Lung (tissue), 12 donors: ENCODE results near the gene CAMSAP3. TPM values are rescaled to one million over a fixed set of nuclear protein-coding genes. Genes with fewer than 3 reads are reported as not detected.

Source experiments
- ATAC-seq: fragments of 200-7000 bp; cut with Tn5 transposase; one replicate; pipeline ENCODE4 v1.9.1; 2020; ENCODE audit warnings: moderate number of reproducible peaks; ENCODE audit not compliant: insufficient read depth, low FRiP score
- DNase-seq, 3 donors: peaks; one replicate each; pipeline ENCODE4 v3.0.0-alpha.2; 2013 to 2017
- H3K27ac ChIP-seq, 2 donors: one replicate each; pipeline ENCODE4 v1.5.1; 2013; ENCODE audit warnings: mild to moderate bottlenecking in 2 of 2, moderate library complexity in 2 of 2, control low read depth in 1 of 2, inconsistent platforms in 1 of 2, low read depth in 1 of 2, low read length in 1 of 2
- H3K27me3 ChIP-seq, 3 donors: one replicate each; pipeline ENCODE4 v1.5.1; 2013; ENCODE audit warnings: low read length in 2 of 3; ENCODE audit not compliant: control insufficient read depth in 3 of 3, insufficient read depth in 3 of 3
- H3K36me3 ChIP-seq, 4 donors: one replicate each; pipeline ENCODE4 v1.5.1; 2013; ENCODE audit warnings: low read length in 4 of 4, mild to moderate bottlenecking in 1 of 4, moderate library complexity in 1 of 4; ENCODE audit not compliant: control insufficient read depth in 4 of 4, insufficient read depth in 4 of 4
- H3K4me1 ChIP-seq, 5 donors: one replicate each; pipeline ENCODE4 v1.5.1; 2013; ENCODE audit warnings: low read length in 5 of 5, mild to moderate bottlenecking in 2 of 5, moderate library complexity in 1 of 5; ENCODE audit not compliant: control insufficient read depth in 5 of 5, insufficient read depth in 5 of 5
- H3K4me3 ChIP-seq: one replicate; pipeline ENCODE4 v1.5.1; 2013; ENCODE audit warnings: mild to moderate bottlenecking, control low read depth, moderate library complexity
- H3K9ac ChIP-seq, 2 donors: one replicate each; pipeline ENCODE4 v1.5.1; 2013; ENCODE audit warnings: low read length in 2 of 2, control low read depth in 1 of 2; ENCODE audit not compliant: insufficient read depth in 1 of 2
- H3K9me3 ChIP-seq, 4 donors: one replicate each; pipeline ENCODE4 v1.5.1; 2013; ENCODE audit warnings: low read length in 3 of 4, mild to moderate bottlenecking in 1 of 4, moderate library complexity in 1 of 4; ENCODE audit not compliant: control insufficient read depth in 4 of 4, insufficient read depth in 3 of 4
- CTCF ChIP-seq: IDR thresholded peaks from 2 replicates; pipeline ENCODE4 v1.5.1; 2012; ENCODE audit warnings: mild to moderate bottlenecking; ENCODE audit errors: control extremely low read depth, extremely low read depth
- WGBS, 2 donors: extraction: QIAGEN DNeasy Blood & Tissue Kit; methylation state at CpG; one replicate each; pipeline ENCODE4 v1.1.7; 2013; 5-methylcytosine and 5-hydroxymethylcytosine counted together
- polyA plus RNA-seq, 2 donors: library from polyadenylated mRNA; stranded (reverse); fragments of 200-250 nt; gene quantifications; one replicate each; pipeline ENCODE4 v1.2.1, GENCODE V29; 2013
- total RNA-seq, 2 donors: library from RNA; depleted of rRNA in 1 of 2; stranded (reverse); fragments of >200 nt in 1 of 2; gene quantifications; one replicate each; pipeline ENCODE4 v1.2.1, GENCODE V29; 2014 to 2021
- donor health status: control.
- donor health status: control.
- donor health status: Bipolar disorder and iron deficiency.
- donor health status: healthy.
- donor health status: DM: yes; HTN: yes; CAD: no.

Gene CAMSAP3
- total and polyA plus RNA-seq, 4 donors, result 9.2 to 30.4 (median 19.2) TPM

- H3K4me3 ChIP-seq, result no peak within 1 kb of the TSS
- peaks cover 2 to 15% (median 7%) of the 10 kb centered on the region in 5 donors for H3K4me1 ChIP-seq
- ATAC-seq (no peak), DNase-seq (no peak)
- no peaks in the 10 kb centered on the region for H3K9me3 ChIP-seq
- WGBS, 2 donors, result 58 to 62% methylated on average over 2 of the region's 2 CpGs
- H3K27ac ChIP-seq, result no peak within 1 kb of the TSS
- H3K9ac ChIP-seq, result no peak within 1 kb of the TSS
- H3K27me3 ChIP-seq, result peaks cover 0 to 3% (median 0%) of the 10 kb centered on the region in 3 donors
- TF ChIP-seq CTCF, result no peak
- H3K36me3 ChIP-seq, result peaks cover 0 to 10% (median 2%) of the 10 kb centered on the region in 4 donors
Measured at GRCh38 chr19:7633698-7634097, 38.0 kb downstream of the CAMSAP3 start, which contains the start of gene PCP2. PCP2 (minus strand) TSS chr19:7633719; CDS start chr19:7633457, 262 bp downstream.

GRCh38 chr19:7635670-7636069, 40.0 kb downstream of the CAMSAP3 start:
- no peak overlapping the region for H3K9ac ChIP-seq
- no peak overlapping the region for H3K4me3 ChIP-seq
- H3K36me3 ChIP-seq, result peaks cover 0 to 12% (median 3%) of the 10 kb centered on the region in 4 donors
- ATAC-seq, result no peak
- no peak for TF ChIP-seq CTCF
- H3K9me3 ChIP-seq, result peaks cover 0 to 2% (median 0%) of the 10 kb centered on the region in 4 donors
- no peak for DNase-seq
- peaks cover 0 to 14% (median 2%) of the 10 kb centered on the region in 5 donors for H3K4me1 ChIP-seq
- WGBS, 2 donors, result 51 to 63% methylated on average over 6 of the region's 6 CpGs
- peaks cover 0 to 3% (median 0%) of the 10 kb centered on the region in 3 donors for H3K27me3 ChIP-seq
- no peak overlapping the region for H3K27ac ChIP-seq

GRCh38 chr19:7636317-7636690, 40.6 kb downstream of the CAMSAP3 start:
- Histone ChIP-seq H3K4me1 (peaks cover 0 to 12% (median 0%) of the 10 kb centered on the region in 5 donors), H3K36me3 (peaks cover 0 to 12% (median 3%) of the 10 kb centered on the region in 4 donors), H3K27ac (peak overlapping the region in 1 of 2 donors; percentile 60), H3K27me3 (peaks cover 0 to 3% (median 0%) of the 10 kb centered on the region in 3 donors), H3K9ac (no peak overlapping the region), H3K4me3 (no peak overlapping the region), H3K9me3 (peaks cover 0 to 2% (median 0%) of the 10 kb centered on the region in 4 donors)
- no peak for ATAC-seq
- no peak for DNase-seq
- no peak for TF ChIP-seq CTCF
- 68 to 70% methylated on average over 16 of the region's 16 CpGs for WGBS, 2 donors
